GM10248 (cell line): ENCODE data around the gene NOTCH1.
A peak's percentile ranks its signal among the peaks of the same experiment; 100 is the strongest.

Source experiments
- CTCF ChIA-PET: fragments of 300-600 bp; sonication (Branson Sonifier 250); formaldehyde crosslinking; extraction: SDS; loops from one replicate; lab custom pipeline; 2021; ENCODE audit warnings: antibody characterized with exemption; lab: Yijun Ruan, JAX
- POLR2A ChIA-PET: fragments of 350-650 bp; sonication (Branson Sonifier 250); formaldehyde crosslinking; extraction: SDS; loops from one replicate; lab custom pipeline; 2020; ENCODE audit warnings: antibody characterized with exemption; lab: Yijun Ruan, JAX
- DNase-seq: peaks from one replicate; pipeline ENCODE4 v3.0.0; 2012; ENCODE audit errors: extremely low spot score
- TF ChIP-seq, protein P1 (sequence below): IDR thresholded peaks from 2 replicates; pipeline ENCODE4 v1.5.1; 2012; ENCODE audit warnings: mild to moderate bottlenecking, low read depth; ENCODE audit errors: extremely low read depth, missing control alignments, control extremely low read depth

The NOTCH1 gene

DNA sequence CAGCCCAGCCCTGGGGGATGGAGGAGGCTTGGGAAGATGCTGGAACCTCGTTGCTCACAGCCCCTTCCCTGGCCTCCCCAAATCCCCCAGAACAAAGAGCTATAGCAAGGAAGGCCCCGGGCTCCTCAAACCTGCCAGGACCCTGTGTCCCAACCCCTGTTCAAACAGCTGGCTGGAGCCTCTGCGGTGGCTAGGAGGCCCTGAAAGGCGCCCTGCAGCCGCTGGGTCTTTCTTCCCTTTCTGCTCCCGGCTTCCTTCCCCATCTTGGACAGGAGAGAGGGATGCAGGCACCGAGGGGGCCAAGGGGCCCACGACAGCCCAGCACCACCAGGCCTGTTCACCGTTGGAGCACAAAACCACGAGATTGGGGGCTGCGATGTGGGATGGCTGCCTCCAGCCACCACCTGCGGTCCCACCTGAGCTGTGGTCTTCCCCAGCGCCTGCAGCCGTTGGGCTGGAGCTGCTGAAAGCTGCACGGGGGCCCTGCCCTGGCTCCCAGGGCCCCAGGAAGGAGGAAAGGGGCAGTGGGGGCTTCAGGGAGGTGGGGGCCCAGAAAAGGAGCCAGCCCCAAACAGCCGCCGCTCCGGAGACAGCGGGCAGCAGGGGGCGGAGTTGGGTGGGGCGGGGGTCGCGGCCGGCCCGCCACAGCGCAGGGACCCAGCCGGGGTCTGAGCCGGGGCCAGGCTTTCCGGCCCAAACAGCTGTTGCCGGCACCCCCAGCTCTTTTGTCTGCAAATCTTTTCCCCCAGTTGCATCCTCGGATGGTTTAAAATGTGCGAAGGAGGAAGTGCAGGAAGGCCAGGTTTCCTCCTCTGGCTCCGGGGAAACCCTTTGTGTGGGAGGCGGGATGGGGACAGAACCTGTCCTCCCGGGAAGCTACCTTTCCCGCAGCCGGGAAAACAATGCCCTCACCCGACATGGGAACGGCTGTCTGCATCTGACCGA lies 16.1 kb downstream of the NOTCH1 start:
- ChIA-PET POLR2A (interaction anchor here (1.6 kb wide), 1 partner anchor 9 kb away, joined by 6 read pairs; no protein-coding TSS in a partner anchor), CTCF (interaction anchor here (1.0 to 1.5 kb wide), 2 partner anchors 10 to 42 kb away, joined by 4 to 6 read pairs; no protein-coding TSS in a partner anchor)
- TF ChIP-seq, protein P1, sequence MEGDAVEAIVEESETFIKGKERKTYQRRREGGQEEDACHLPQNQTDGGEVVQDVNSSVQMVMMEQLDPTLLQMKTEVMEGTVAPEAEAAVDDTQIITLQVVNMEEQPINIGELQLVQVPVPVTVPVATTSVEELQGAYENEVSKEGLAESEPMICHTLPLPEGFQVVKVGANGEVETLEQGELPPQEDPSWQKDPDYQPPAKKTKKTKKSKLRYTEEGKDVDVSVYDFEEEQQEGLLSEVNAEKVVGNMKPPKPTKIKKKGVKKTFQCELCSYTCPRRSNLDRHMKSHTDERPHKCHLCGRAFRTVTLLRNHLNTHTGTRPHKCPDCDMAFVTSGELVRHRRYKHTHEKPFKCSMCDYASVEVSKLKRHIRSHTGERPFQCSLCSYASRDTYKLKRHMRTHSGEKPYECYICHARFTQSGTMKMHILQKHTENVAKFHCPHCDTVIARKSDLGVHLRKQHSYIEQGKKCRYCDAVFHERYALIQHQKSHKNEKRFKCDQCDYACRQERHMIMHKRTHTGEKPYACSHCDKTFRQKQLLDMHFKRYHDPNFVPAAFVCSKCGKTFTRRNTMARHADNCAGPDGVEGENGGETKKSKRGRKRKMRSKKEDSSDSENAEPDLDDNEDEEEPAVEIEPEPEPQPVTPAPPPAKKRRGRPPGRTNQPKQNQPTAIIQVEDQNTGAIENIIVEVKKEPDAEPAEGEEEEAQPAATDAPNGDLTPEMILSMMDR = no peak
- no peak for DNase-seq

DNA sequence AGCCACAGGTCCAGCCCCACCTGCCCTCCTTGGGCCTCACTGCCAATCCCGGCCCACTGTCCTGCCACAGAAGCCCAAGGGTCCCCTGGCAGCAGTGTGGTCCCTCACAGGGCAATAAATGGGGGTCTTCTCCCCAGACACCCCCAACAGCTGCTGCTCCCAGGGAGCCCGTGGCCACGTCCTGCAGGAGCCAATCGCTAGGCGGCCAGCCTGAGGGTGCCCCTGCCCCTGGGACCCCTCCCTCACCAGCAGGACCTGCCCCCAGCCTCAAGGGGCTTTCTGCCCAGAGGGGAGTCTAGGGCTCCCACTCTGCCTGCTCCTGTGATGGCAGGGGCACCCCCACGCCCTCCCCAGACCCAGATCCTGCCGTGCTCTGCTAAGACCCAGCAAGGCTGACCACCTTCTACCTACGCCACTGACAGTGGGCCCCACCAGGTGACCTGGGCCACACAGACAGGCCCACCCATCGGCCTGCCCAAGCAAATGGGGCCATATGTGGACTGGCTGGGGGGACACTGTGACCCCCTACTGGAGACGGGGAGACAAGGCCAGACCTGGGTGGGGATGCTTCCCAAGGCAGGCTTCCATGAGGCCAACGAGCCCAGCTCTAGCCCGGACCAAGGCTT lies 17.0 kb downstream of the NOTCH1 start:
- ChIA-PET CTCF (interaction anchor here (1.5 kb wide), 1 partner anchor 41 kb away, joined by 6 read pairs; no protein-coding TSS in a partner anchor), POLR2A (interaction anchor here (0.5 to 1.6 kb wide), 2 partner anchors 10 to 29 kb away, joined by 3 to 6 read pairs; no protein-coding TSS in a partner anchor)
- TF ChIP-seq, protein P1 = no peak
- no peak for DNase-seq

DNA sequence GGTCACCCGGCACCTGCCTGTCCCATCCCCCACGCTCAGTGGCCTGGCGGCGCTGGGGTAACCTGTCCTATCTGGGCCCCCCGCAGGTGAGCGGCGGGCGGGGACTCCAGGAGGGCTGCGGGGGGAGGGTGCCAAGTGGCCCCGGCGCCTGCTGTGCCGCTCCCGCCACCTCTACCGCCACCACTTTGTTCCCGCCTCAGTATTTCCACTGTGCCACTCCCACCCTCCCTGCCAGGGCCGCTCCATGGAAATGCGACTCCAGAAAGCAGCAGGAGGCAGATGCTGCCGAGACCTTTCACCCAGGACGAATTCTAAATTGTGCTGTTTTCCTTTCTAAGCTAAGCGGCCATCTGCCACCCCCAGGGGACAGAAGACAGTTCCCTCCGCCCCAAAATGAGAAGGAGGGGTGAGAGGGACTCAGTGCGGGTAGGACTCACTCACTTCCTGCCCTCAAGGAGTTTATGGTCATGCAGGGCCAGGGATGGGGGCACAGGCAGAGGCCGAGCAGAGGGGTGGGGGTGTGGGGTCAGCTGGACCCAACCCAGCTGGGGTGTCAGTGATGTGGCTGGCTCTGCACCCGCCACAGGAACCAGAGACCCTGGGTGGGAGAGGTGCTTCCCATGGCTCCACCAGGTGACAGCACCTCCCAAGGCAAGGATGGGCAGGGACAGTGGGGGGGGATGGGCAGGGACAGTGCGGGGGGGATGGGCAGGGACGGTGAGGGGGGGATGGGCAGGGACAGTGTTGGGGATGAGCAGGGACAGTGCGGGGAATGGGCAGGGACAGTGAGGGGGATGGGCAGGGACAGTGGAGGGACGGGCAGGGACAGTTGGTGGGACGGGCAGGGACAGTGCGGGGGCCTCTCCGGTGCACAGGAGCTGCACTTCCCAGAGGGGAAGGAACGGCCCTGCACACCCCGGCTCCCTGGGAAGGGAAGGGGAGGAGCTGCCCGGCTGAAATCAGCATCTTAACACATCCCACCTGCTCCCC lies 17.8 kb downstream of the NOTCH1 start:
- ChIA-PET POLR2A (interaction anchor here (0.5 kb wide), 1 partner anchor 30 kb away, joined by 3 read pairs; no protein-coding TSS in a partner anchor), CTCF (interaction anchor here (0.8 kb wide), 1 partner anchor 119 kb away, joined by 3 read pairs; no protein-coding TSS in a partner anchor)
- TF ChIP-seq, protein P1 = peak; percentile 1
- peak; percentile 72 for DNase-seq

DNA sequence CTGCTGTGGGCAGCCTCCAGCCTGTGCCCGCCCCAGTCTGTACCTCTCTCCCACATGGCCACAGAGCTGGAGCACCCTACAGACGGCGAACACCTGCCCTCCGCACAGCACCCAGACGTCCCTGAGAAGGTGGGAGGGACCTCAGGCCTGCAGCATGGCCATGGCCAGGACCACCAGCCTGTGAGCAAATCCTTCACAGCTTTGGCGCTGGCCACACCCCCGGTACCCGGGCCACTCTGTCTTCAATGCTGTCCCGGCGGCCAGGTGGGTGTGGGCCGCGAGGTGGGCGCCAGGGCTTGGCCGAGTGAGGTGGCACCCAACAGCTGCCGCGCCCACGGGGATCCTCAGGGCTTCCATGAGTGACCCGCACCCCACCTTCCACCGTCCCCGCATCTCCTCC lies 18.7 kb downstream of the NOTCH1 start:
- ChIA-PET POLR2A (no interaction called here), CTCF (no interaction called here)
- TF ChIP-seq, protein P1 = no peak
- DNase-seq = no peak

DNA sequence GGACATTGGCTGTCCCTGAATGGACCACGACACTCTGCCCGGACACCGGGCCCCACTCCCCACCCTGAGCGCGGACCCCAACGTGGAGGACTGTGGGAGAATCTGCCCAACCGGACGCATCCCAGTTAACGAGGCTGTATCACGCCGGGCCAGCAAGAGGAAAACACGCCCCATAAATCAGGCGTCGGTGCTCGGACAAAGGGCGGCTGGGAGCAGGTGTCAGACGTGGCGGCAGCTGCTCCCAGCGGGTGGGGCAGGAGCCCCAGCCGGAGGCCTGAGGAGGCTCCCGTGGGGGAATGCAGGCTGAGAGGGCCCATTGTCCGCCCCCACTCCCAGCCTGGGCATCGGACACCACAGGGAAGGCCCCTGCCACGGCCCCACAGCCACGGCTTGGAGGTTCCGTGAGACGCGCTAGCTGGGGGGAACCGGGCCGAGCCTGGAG lies 19.2 kb downstream of the NOTCH1 start:
- CTCF ChIA-PET = no interaction called here

More for the DNA sequence above, 19.2 kb downstream of the NOTCH1 start:
- TF ChIP-seq, protein P1 = no peak
- DNase-seq = no peak
- POLR2A ChIA-PET = no interaction called here
